ENCODE results near the gene DGKA. TPM values are rescaled to one million over a fixed set of nuclear protein-coding genes. Genes with fewer than 3 reads are reported as not detected.

The DGKA gene
- total RNA-seq, 1 experiment from 2014 or later = 25.9 TPM

GRCh38 chr12:55984861-55985260, 53.9 kb downstream of the DGKA start:
- H3K9me3 ChIP-seq (ENCODE audit: control insufficient read depth, low read depth, low read length) = no peaks in the 10 kb centered on the region

More at GRCh38 chr12:55984861-55985260, 53.9 kb downstream of the DGKA start:
- Histone ChIP-seq H2BK120ac (ENCODE audit: low read depth, low read length, poor library complexity, severe bottlenecking) (no peak overlapping the region), H3K27ac (ENCODE audit: insufficient read length, low read depth, low read length) (no peak overlapping the region), H3K79me2 (ENCODE audit: insufficient read depth, low read length) (no peaks in the 10 kb centered on the region), H2BK15ac (ENCODE audit: low read depth, low read length) (no peak overlapping the region), H3K4ac (ENCODE audit: low read depth, low read length) (no peak overlapping the region), H4K5ac (ENCODE audit: insufficient read length, low read depth, low read length) (no peak overlapping the region), H3T11ph (ENCODE audit: low read length) (no peak overlapping the region), H3K9ac (ENCODE audit: extremely low read depth, insufficient read length, low read length) (no peak overlapping the region), H3K14ac (ENCODE audit: insufficient read depth, low read length) (no peak overlapping the region), H2BK12ac (ENCODE audit: insufficient read length, low read depth, low read length) (no peak overlapping the region), H2BK5ac (ENCODE audit: insufficient read length, low read length) (no peak overlapping the region), H3K4me2 (ENCODE audit: insufficient read depth, insufficient read length, low read length) (no peak overlapping the region), H4K20me1 (ENCODE audit: control insufficient read depth, insufficient read depth, insufficient read length) (no peaks in the 10 kb centered on the region), H2BK20ac (ENCODE audit: low read depth, low read length, poor library complexity, severe bottlenecking) (no peak overlapping the region), H2AFZ (ENCODE audit: low read length) (no peak overlapping the region), H4K8ac (replicated peaks; ENCODE audit: insufficient read length, low read depth, low read length) (no peak overlapping the region), H4K91ac (ENCODE audit: insufficient read length, low read depth, low read length) (no peak overlapping the region), H2AK5ac (ENCODE audit: insufficient read length, low read length) (no peak overlapping the region), H3K79me1 (ENCODE audit: insufficient read depth, low read depth, low read length, poor library complexity, severe bottlenecking) (no peaks in the 10 kb centered on the region), H3K4me1 (ENCODE audit: insufficient read depth, low read length) (no peaks in the 10 kb centered on the region), H3K18ac (ENCODE audit: insufficient read length, low read depth, low read length) (no peak overlapping the region), H3K23ac (ENCODE audit: insufficient read length, low read depth, low read length) (no peak overlapping the region), H3K56ac (ENCODE audit: insufficient read length, low read depth, low read length) (no peak overlapping the region), H3K23me2 (ENCODE audit: insufficient read length, low read depth, low read length, poor library complexity, severe bottlenecking) (no peaks in the 10 kb centered on the region), H3K27me3 (ENCODE audit: insufficient read depth, low read length) (no peaks in the 10 kb centered on the region)
- WGBS (ENCODE audit: extremely low coverage, insufficient read length, low lambda C conversion rate) = no CpG with 5 or more reads among the region's 2 CpGs
- Mint-ChIP-seq H3K4me3 (no peak overlapping the region), H3K4me1 (no peaks in the 10 kb centered on the region), H3K27ac (no peak overlapping the region), H3K36me3 (ENCODE audit: insufficient read depth in 1 of 3, low read depth in 3 of 3) (peaks cover 21 to 69% (median 65%) of the 10 kb centered on the region in 3 experiments; a peak in 6 of 7 replicates), H3K27me3 (ENCODE audit: low read depth) (no peaks in the 10 kb centered on the region), H3K9me3 (no peaks in the 10 kb centered on the region; a peak in 1 of 5 replicates)
- TF ChIP-seq, protein P1, sequence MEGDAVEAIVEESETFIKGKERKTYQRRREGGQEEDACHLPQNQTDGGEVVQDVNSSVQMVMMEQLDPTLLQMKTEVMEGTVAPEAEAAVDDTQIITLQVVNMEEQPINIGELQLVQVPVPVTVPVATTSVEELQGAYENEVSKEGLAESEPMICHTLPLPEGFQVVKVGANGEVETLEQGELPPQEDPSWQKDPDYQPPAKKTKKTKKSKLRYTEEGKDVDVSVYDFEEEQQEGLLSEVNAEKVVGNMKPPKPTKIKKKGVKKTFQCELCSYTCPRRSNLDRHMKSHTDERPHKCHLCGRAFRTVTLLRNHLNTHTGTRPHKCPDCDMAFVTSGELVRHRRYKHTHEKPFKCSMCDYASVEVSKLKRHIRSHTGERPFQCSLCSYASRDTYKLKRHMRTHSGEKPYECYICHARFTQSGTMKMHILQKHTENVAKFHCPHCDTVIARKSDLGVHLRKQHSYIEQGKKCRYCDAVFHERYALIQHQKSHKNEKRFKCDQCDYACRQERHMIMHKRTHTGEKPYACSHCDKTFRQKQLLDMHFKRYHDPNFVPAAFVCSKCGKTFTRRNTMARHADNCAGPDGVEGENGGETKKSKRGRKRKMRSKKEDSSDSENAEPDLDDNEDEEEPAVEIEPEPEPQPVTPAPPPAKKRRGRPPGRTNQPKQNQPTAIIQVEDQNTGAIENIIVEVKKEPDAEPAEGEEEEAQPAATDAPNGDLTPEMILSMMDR (conservative IDR thresholded peaks at IDR 0.05) = no peak
- DNase-seq = no peak

All from H9 (cell line).